Lower leg skin (tissue), 3 donors: ENCODE measurements around the gene CDC37.

Experiments
- POLR2A ChIP-seq, 2 donors: fragments of 450-650 bp; IDR thresholded peaks; one replicate each; pipeline ENCODE4 v1.6.1; 2016 to 2017; ENCODE audit warnings: antibody characterized with exemption in 2 of 2, mild to moderate bottlenecking in 1 of 2, moderate library complexity in 1 of 2
- TF ChIP-seq, protein P1 (sequence below), 3 donors: fragments of 450-650 bp; IDR thresholded peaks; one replicate each; pipeline ENCODE4 v1.5.1; 2016; ENCODE audit warnings: antibody characterized with exemption in 3 of 3, mild to moderate bottlenecking in 3 of 3, moderate library complexity in 2 of 3

DNA sequence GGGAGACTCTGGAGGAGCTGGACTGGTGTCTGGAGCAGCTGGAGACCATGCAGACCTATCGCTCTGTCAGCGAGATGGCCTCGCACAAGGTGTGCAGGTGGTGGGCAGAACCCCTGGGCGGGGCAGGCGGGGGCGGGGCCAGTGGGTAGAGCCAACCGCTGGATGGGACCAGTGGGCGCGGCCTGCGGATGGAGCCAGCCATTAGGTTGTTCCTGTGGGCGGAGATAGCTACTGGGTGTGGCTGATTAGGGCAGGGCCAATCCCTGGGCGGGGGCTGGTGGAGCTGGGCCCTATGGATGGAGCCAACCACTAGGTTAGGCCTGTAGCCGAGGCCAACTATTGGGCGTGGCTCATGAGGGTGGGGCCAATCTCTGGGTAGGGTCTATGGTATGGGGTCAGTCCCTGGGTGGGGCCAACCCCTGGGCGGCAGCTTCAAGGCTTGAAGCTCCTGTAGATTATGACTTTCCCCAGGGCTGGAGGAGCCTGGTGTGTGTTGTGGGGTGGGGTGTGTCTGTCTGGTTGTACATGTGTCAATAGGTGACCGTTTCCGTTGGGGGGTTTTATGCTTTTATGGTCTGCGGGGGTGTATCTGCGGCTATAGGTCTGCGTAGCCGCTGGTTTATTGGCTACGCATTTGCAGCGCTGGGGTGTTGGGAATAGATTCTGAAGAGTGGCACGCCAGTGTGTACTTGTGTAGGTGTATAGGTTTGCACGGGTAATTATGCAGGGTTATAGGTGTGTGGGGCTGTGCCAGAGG lies 47.7 kb upstream of the CDC37 start:
- TF ChIP-seq, protein P1, sequence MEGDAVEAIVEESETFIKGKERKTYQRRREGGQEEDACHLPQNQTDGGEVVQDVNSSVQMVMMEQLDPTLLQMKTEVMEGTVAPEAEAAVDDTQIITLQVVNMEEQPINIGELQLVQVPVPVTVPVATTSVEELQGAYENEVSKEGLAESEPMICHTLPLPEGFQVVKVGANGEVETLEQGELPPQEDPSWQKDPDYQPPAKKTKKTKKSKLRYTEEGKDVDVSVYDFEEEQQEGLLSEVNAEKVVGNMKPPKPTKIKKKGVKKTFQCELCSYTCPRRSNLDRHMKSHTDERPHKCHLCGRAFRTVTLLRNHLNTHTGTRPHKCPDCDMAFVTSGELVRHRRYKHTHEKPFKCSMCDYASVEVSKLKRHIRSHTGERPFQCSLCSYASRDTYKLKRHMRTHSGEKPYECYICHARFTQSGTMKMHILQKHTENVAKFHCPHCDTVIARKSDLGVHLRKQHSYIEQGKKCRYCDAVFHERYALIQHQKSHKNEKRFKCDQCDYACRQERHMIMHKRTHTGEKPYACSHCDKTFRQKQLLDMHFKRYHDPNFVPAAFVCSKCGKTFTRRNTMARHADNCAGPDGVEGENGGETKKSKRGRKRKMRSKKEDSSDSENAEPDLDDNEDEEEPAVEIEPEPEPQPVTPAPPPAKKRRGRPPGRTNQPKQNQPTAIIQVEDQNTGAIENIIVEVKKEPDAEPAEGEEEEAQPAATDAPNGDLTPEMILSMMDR (IDR thresholded peaks at IDR 0.05) = no peak
- no peak for TF ChIP-seq POLR2A (IDR thresholded peaks at IDR 0.05)
